ENCODE results near the gene SMIM17.
"Not testable (repeated sequence)": the region's sequence is repeated elsewhere in the genome, so short reads cannot be mapped to it uniquely, and the experiment has no call there.

The SMIM17 gene

GRCh38 chr19:56661248-56661647 lies 18.3 kb downstream of the SMIM17 start:
- no peak for DNase-seq

GRCh38 chr19:56663931-56664500 lies 21.1 kb downstream of the SMIM17 start:
- DNase-seq: no peak

DNA sequence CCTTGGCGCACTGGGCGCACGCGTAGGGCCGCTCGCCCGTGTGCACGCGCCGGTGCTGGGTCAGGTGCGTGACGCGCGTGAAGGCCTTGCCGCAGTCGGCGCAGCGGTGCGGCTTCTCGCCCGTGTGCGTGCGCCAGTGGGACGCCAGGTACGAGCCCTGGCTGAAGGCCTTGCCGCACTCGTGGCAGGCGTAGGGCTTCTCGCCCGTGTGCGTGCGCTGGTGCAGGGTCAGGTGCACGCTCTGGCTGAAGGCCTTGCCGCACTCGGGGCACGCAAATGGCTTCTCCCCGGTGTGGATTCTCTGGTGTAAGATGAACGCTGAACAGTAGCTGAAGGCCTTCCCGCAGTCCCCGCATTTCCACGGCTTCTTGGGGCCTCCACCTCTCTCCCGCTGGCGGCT lies 21.6 kb downstream of the SMIM17 start:
- DNase-seq: no peak

GRCh38 chr19:56667311-56667870 lies 24.4 kb downstream of the SMIM17 start:
- no peak for DNase-seq

DNA sequence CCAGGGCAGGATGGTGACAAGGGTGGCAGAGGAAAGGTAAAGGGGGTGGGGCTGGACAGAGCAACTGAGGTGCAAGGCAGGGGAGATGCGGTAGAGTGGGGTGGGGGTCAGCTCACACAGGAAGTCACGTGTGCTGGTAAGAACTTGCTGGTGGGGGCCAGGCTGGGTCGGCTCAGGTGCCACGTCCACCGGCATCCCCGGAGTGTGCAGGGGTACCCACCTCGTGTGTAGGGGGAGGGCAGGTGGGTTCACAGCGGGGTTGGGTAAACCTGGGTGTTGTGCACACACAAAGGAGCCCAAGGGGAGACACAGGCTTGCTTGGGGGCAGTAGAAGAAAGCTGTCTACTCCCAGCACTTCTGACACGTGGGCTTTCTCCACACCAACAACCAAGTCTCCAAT lies 25.7 kb downstream of the SMIM17 start:
- DNase-seq: no peak

DNA sequence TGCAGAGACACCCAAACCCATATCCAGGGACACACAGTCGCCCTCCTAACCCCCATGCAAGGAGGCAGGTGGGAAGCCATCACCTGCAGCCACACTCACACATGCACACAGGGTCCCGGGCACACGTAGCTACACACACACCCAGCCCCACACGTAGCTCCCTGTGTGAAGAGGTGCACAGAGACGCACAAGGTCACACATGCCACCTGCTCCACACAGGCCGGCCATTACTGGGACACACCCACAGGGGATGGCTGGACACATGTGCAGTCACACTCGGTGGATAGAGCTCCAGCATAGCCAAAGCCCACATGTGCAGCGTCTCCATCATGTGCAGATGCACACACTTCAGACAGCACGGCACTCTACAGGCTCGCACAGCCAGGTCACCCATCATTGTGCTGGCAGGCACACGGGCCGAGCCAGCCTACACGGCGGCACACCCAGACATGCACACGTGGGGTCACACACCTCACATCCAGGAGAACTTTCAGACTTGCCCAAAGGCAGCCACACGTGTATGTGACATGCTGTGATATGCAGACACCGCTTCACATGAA lies 27.5 kb downstream of the SMIM17 start:
- no peak for DNase-seq

GRCh38 chr19:56670961-56671612 lies 28.1 kb downstream of the SMIM17 start:
- DNase-seq: no peak

- peak; percentile 99 for DNase-seq
Measured at GRCh38 chr19:56671613-56671994, 28.6 kb downstream of the SMIM17 start, which contains the start of gene ZNF835. ZNF835 (minus strand) TSS chr19:56671757; CDS start chr19:56665198, 6,559 bp downstream.

- not testable (repeated sequence) for DNase-seq
Measured at GRCh38 chr19:56672610-56673009, 29.7 kb downstream of the SMIM17 start.

DNA sequence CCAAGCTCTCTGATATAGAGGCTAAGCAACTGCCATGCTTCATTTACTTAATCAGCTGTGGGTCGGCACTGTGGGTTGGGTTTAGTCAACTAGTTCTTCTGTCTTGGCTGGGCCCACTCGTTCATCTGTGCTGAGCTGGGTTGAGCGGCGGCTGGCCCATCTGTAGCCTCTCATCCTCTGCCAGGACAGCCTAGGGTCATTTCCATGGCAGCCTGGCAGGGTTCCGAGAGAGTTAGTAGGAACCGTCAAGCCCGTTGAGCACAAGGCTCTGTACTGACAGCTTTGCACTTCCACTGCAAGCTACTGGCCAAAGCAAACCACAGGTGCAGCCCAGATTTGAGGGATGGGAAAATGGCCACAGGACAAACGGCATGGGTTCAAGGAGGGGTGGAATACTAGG lies 35.2 kb downstream of the SMIM17 start:
- DNase-seq: no peak

- DNase-seq: peak; percentile 35
Measured at GRCh38 chr19:56681702-56682101, 38.7 kb downstream of the SMIM17 start.

- no peak for DNase-seq
Measured at GRCh38 chr19:56683116-56683515, 40.2 kb downstream of the SMIM17 start.

DNA sequence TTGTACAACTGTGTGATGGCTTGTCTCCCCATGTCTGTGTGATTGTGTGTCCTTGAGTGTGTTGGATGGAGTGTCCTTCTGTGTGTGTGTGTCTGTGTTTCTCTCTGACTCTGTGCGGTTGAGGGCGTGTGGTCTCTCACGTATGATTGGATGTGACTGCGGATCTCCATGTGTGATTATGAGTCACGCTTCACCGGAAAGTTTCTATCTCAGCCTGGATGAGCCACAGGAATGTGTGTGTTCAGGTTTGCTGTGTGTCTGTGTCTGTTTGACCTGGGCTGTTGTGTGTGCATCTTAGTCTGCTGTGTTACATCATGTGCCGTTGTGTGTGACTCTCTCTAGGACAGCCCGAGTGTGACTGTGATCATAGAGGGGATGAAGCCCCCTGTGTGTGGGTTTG lies 44.1 kb downstream of the SMIM17 start:
- DNase-seq: no peak

GRCh38 chr19:56689198-56689597 lies 46.2 kb downstream of the SMIM17 start:
- DNase-seq: no peak

- DNase-seq: no peak
Measured at GRCh38 chr19:56690670-56691069, 47.7 kb downstream of the SMIM17 start.

- DNase-seq: peak; percentile 88
Measured at GRCh38 chr19:56692206-56692895, 49.4 kb downstream of the SMIM17 start.

- DNase-seq: peak; percentile 74
Measured at GRCh38 chr19:56699552-56699951, 56.6 kb downstream of the SMIM17 start.

- no peak for DNase-seq
Measured at GRCh38 chr19:56701895-56702294, 58.9 kb downstream of the SMIM17 start.

- DNase-seq: no peak
Measured at GRCh38 chr19:56705939-56706338, 63.0 kb downstream of the SMIM17 start.
